WI38 (cell line): Measurements from ENCODE around the gene IZUMO2.

Source experiments
- H3K4me3 ChIP-seq: 2 replicates; pipeline ENCODE4 v1.5.1; 2011; ENCODE audit warnings: low read depth, mild to moderate bottlenecking, control low read depth, low read length
- TF ChIP-seq, protein P1 (sequence below): IDR thresholded peaks from 2 replicates; pipeline ENCODE4 v1.5.1; 2012; ENCODE audit warnings: low read depth, mild to moderate bottlenecking, control low read depth, low read length

IZUMO2 gene

DNA sequence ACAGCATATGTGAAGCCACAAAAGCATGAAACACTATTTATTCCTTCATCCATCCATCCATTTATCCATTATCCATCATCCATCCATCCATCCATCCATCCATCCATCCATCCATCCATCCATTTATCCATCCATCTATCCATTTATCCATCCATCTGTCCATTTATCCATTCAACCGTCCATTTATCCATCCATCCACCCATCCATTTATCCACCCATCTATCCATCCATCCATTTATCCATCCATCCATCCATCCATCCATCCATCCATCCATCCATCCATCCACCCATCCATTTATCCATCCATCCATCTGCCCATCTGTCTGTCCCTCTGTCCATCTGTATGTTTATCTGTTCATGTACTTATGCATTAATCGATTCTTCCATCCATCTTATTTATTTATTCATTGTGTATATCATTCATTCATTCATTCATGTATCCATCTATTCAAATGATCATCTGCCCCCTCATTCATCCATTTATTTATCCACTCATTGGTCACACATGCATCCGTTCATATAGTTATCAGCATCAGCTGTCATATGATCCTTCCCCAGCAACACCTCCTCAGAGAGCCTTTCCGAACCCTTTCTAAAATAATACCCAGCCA, 33.3 kb upstream of the IZUMO2 start:
- no peak overlapping the region for H3K4me3 ChIP-seq
- TF ChIP-seq, protein P1, sequence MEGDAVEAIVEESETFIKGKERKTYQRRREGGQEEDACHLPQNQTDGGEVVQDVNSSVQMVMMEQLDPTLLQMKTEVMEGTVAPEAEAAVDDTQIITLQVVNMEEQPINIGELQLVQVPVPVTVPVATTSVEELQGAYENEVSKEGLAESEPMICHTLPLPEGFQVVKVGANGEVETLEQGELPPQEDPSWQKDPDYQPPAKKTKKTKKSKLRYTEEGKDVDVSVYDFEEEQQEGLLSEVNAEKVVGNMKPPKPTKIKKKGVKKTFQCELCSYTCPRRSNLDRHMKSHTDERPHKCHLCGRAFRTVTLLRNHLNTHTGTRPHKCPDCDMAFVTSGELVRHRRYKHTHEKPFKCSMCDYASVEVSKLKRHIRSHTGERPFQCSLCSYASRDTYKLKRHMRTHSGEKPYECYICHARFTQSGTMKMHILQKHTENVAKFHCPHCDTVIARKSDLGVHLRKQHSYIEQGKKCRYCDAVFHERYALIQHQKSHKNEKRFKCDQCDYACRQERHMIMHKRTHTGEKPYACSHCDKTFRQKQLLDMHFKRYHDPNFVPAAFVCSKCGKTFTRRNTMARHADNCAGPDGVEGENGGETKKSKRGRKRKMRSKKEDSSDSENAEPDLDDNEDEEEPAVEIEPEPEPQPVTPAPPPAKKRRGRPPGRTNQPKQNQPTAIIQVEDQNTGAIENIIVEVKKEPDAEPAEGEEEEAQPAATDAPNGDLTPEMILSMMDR: no peak

- TF ChIP-seq, protein P1: no peak
- no peak overlapping the region for H3K4me3 ChIP-seq
Measured at GRCh38 chr19:50195224-50195623, 32.1 kb upstream of the IZUMO2 start.

DNA sequence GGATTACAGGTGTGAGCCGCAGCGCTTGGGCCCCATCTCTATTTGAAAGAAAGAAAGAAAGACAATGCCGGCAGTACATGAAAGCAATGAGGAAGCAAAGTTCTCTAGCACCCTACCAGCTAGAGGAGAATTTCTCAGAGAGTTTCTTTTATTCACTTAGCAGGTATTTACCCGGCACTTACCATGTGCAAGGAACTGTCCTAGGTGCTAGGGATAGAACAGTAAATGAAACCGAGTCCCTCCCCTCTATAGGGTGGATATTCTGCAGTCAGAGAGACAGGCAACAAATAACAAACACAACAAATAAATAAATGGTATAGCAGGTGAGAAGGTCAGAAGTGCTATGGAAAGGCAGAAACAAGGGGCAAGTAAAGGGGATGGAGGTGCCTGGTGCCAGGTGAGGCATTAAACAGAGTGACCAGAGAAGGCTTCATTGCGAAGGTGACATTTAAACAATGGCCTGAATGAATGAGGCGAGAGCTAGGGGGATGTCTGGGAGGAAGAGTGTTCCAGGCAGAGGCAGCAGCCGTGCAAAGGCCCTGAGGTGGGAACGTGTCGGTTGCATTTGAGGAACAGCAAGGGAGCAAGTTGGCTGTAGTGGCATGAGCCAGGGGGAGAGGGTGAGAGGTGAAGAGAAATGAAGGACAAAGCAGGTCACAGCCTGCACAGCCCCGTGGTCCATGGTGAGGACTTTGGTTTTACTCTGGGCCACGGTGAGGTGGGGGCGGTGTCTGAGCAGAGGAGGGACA, 29.6 kb upstream of the IZUMO2 start:
- H3K4me3 ChIP-seq: no peak overlapping the region
- TF ChIP-seq, protein P1: no peak

DNA sequence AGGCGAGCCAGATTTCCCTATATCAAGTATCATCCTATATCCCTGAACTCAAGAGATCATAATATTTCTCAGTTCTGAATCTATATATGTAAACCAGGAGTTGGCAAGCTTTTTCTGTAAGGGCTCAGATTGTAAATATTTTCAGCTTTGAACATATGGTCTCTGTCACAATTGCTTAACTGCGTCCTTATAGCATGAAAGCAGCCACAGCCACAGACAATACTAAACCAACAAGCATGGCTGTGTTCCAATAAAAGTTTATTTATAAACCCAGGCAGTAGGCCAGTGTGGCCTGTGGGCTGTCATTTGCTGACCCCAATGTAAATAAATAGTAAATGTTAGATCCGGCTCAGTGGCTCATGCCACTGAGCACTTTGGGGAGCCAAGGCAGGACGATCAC, 28.1 kb upstream of the IZUMO2 start:
- H3K4me3 ChIP-seq: no peak overlapping the region
- TF ChIP-seq, protein P1: no peak

- TF ChIP-seq, protein P1: no peak
- no peak overlapping the region for H3K4me3 ChIP-seq
Measured at GRCh38 chr19:50190439-50190891, 27.4 kb upstream of the IZUMO2 start.

- TF ChIP-seq, protein P1: no peak
- no peak overlapping the region for H3K4me3 ChIP-seq
Measured at GRCh38 chr19:50189331-50189730, 26.2 kb upstream of the IZUMO2 start.

DNA sequence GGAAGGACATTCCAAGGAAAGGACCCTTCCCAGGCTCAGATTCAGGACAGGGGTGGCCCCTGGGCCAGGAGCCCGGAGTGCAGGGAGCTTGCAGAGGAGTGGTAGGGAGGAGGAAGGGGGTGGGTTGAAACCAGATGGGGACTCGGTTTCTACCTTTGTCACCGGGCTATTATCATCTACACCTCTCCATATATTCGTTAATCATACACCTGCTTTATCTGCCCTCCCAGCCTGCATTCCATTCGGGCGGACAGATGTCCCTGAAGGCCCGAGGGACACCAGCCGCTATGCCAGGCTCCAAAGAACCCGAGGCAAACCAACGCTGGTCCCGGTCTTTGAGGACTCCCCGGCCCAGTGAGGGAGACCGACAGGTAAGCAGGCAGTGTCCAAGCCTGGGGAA, 24.9 kb upstream of the IZUMO2 start:
- TF ChIP-seq, protein P1: no peak
- no peak overlapping the region for H3K4me3 ChIP-seq
